Liver (tissue), 3 donors: Measurements from ENCODE around the gene CARS2.

Experiments used
- CTCF ChIP-seq: fragments of 150-350 bp; IDR thresholded peaks from 2 replicates; pipeline ENCODE4 v1.5.1; 2017; ENCODE audit warnings: improper control_type of control experiment, low read depth, low read length; ENCODE audit not compliant: missing input control
- RAD21 ChIP-seq, 2 donors: IDR thresholded peaks; 2 replicates each; pipeline ENCODE4 v1.6.1; 2016; ENCODE audit warnings: antibody characterized with exemption in 2 of 2, mild to moderate bottlenecking in 2 of 2
- donor health status: healthy.
- donor health status: healthy.

GRCh38 chr13:110651271-110651670, 54.6 kb downstream of the CARS2 start:
- TF ChIP-seq RAD21 (IDR thresholded peaks at IDR 0.05): no peak
- TF ChIP-seq CTCF: no peak
